LNCAP (cell line): ENCODE data around the gene CNDP1.

ENCODE experiments used
- TF ChIP-seq, protein P1 (sequence below): fragments of 450-650 bp; IDR thresholded peaks from 2 replicates; pipeline ENCODE4 v1.5.1; 2017; ENCODE audit warnings: mild to moderate bottlenecking

CNDP1 gene

DNA sequence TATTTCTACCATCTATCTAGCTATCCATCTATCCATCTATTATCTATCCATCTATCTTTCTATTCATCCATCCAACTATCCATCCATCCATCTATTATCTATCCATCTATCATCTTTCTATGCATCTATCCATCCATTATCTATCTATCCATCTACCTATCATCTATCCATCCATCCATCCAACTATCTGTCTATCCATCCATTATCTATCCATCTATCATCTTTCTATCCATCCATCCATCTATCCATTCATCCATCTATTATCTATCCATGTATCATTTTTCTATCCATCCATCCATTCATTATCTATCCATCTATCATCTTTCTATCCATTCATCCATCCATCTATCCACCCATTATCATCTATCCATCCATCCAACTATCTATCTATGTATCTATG lies 38.8 kb downstream of the CNDP1 start:
- TF ChIP-seq, protein P1, sequence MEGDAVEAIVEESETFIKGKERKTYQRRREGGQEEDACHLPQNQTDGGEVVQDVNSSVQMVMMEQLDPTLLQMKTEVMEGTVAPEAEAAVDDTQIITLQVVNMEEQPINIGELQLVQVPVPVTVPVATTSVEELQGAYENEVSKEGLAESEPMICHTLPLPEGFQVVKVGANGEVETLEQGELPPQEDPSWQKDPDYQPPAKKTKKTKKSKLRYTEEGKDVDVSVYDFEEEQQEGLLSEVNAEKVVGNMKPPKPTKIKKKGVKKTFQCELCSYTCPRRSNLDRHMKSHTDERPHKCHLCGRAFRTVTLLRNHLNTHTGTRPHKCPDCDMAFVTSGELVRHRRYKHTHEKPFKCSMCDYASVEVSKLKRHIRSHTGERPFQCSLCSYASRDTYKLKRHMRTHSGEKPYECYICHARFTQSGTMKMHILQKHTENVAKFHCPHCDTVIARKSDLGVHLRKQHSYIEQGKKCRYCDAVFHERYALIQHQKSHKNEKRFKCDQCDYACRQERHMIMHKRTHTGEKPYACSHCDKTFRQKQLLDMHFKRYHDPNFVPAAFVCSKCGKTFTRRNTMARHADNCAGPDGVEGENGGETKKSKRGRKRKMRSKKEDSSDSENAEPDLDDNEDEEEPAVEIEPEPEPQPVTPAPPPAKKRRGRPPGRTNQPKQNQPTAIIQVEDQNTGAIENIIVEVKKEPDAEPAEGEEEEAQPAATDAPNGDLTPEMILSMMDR = no peak

DNA sequence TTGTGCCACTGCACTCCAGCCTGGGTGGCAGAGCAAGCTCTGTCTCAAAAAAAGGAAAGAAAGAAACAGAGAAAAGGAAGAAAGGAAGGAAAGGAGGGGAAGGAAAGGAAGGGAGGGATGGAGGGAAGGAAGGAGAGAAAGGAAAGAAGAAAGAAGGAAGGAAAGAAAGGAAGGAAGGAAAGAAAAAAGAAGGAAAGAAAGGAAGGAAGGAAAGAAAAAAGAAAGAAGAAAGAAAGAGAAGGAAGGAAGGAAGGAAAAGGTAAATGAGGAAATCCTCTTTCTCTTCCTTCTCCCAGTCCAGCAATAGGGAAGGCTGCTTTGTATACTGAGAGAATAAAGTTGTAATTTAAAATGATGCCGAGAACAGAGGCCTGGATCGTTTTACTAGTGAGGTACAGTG lies 40.6 kb downstream of the CNDP1 start:
- TF ChIP-seq, protein P1 = no peak

DNA sequence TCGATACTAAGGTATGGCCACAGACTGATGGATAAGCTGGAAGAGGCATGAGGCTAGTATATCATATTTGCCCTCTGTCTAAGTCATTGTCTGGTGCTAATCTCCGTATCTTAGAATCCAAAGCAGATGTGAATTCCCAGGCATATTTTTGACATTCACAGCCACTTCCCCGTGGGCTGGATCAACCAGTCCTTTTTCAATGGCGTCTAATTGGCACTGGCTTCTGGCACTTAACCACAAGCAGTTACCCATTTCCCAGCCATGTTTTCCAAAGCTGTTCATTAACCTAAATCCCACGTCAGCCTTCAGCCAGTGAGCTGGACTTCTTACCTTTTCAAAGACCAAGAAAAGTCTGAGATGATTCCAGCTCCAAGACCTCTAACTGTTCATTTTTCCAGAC lies 42.7 kb downstream of the CNDP1 start:
- TF ChIP-seq, protein P1 = no peak

DNA sequence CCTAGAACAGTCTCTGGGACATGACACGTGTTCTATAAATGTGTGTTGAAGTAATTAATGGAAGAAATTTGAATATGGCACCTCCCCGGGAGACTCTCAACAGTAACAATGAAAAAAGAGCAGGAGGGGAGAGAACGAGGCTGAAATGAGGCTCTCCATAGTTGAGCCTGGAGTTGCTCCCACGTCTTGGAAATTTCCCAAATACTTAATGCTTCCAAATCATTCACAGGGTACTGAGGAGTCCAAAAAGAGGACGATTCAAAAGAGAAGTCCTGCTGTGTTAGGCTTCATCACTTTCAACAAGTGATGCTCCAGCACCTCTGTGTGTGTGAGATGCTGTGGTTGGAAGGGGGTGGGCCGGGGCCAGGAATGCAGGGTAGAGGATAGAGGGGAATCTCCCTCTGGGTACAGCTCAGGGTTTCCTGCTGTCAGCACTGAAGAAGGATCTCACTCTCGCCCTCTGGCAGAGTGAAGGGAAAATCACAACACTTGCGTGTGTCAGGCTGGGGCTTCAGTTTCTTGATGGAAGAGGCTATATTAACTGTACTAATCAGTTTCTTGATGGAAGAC lies 45.3 kb downstream of the CNDP1 start:
- TF ChIP-seq, protein P1 = no peak

DNA sequence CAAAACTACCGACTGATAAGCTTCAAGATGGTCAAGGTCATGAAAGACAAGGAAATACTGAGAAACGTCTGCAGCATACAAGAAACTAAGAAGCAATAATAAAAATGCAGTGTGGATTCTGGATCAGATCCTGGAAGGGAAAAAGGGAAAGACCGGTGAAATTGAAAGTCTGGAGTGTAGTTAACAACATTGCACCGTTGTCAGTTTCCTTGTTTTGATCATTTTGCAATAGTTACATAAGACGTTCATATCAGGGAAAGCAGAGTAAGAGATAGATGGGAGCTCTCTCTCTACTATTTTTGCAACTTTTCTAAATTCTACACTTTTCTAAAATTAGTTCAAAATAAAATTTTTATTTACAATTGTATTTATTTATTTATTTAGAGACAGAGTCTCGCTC lies 48.3 kb downstream of the CNDP1 start:
- TF ChIP-seq, protein P1 = no peak

DNA sequence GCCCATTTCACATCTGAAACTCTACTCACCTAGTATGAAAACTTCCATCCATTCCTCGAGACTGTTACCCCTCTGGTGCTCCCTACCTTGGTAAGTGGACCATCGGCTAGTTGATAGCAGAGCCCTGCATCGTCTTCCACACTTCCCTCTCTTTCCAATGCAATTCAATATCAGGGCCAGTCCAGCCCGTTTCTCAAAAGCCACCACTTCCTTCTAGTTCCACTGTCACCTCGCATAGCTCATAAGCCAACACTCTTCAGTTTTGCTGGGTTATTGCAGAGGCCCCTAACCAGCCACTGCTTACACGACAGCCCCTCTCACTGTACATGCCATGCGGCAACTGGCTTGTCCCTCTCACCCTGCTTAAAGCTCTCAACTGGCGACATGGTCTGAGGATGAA lies 53.1 kb downstream of the CNDP1 start:
- TF ChIP-seq, protein P1 = no peak

DNA sequence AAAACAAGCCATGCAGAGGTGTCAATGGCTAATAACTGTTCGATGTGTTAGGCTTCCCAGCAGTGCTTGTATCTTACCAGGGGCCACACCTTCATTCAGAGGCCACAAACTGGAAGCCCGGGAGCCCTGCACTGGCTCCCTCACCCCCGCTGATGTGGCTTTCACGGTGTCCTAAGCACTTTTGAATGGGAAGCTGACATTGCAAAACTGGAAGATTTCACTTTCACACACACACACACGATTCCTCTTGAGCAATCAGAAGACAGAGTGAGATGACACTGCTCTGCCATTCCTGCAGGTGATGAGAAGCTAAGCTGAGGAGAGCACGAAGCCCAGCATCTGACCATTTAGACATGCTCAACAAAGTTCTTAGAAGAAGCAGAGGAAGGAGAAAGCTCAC lies 54.7 kb downstream of the CNDP1 start:
- TF ChIP-seq, protein P1 = no peak

DNA sequence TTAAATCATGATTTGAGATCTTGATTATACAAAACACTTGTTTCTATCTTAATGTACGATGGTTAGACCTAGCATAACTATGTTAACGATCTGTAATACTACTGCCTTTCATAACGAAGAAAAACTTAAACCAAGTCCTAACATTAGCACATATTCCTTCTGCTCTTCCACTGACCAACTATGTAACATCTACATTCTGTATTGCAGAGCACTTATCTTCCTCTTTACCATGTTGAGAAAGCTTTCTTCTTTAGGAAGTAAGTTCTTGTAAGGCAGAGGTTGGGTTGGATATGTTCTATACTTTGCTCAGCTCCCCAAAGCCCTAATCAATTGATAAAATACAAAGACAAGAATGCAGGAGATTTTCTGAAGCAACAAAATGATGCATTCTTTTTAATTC lies 55.5 kb downstream of the CNDP1 start:
- TF ChIP-seq, protein P1 = no peak
